Measurements from ENCODE around the gene NUS1.
"Not testable (repeated sequence)": the region's sequence is repeated elsewhere in the genome, so short reads cannot be mapped to it uniquely, and the experiment has no call there.

NUS1 gene

DNA sequence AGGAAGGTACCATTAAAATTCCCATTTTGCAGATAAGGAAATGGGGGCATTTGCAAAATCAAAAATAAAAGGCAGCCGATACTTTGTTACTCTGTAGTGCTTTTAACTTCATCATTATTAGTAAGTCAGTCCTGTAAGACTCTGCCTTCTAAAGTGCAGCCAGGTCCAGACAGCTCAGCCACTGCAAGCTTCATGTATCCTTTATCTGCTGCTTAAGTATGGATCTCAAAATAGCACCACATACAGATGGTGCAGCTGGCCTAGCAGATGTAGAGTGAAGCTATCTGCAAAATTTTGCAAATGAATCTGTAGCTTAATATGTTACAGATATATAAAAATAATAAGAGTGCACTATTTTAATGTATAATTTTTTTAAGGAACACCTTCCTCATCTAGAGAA, 53.4 kb downstream of the NUS1 start:
- Histone ChIP-seq H3K27ac (ENCODE audit: poor library complexity, severe bottlenecking) (no peak overlapping the region), H3K4me1 (ENCODE audit: insufficient read depth, poor library complexity, severe bottlenecking) (no peaks in the 10 kb centered on the region), H3K27me3 (ENCODE audit: insufficient read depth, poor library complexity, severe bottlenecking) (no peaks in the 10 kb centered on the region), H3K9me3 (ENCODE audit: severe bottlenecking) (no peaks in the 10 kb centered on the region), H3K36me3 (ENCODE audit: low read depth) (no peaks in the 10 kb centered on the region), H3K4me3 (ENCODE audit: severe bottlenecking) (no peak overlapping the region)
- ATAC-seq (ENCODE audit: low read depth) (no peak), DNase-seq (ENCODE audit: low spot score) (no peak)
- TF ChIP-seq CTCF (IDR thresholded peaks at IDR 0.05; ENCODE audit: poor library complexity, severe bottlenecking): no peak

DNA sequence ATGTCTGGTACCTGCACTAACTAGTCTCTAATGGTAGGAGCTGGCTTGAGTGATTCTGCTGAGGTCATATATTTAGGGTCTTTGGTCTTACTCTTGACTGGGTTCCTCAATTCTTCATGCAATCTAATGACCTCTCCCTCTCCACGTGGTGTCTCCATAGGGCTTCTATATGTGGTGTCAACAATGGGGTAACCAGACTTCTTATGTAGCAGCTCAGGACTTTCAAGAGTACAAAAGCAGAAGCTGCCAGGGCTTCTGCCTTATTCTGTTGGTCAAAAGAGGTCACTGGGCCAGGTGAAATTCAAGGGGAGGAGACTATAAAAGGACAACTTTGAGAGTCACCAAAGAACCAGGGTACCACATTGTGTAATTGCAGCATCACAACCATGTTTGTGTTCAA, 54.3 kb downstream of the NUS1 start:
- DNase-seq (ENCODE audit: low spot score) (no peak), ATAC-seq (ENCODE audit: low read depth) (no peak)
- Histone ChIP-seq H3K4me3 (ENCODE audit: severe bottlenecking) (no peak overlapping the region), H3K27ac (ENCODE audit: poor library complexity, severe bottlenecking) (no peak overlapping the region), H3K4me1 (ENCODE audit: insufficient read depth, poor library complexity, severe bottlenecking) (no peaks in the 10 kb centered on the region), H3K27me3 (ENCODE audit: insufficient read depth, poor library complexity, severe bottlenecking) (no peaks in the 10 kb centered on the region), H3K9me3 (ENCODE audit: severe bottlenecking) (no peaks in the 10 kb centered on the region), H3K36me3 (ENCODE audit: low read depth) (no peaks in the 10 kb centered on the region)
- no peak for TF ChIP-seq CTCF (IDR thresholded peaks at IDR 0.05; ENCODE audit: poor library complexity, severe bottlenecking)

GRCh38 chr6:117733341-117733740, 58.1 kb downstream of the NUS1 start:
- Histone ChIP-seq H3K9me3 (ENCODE audit: severe bottlenecking) (no peaks in the 10 kb centered on the region), H3K4me1 (ENCODE audit: insufficient read depth, poor library complexity, severe bottlenecking) (no peaks in the 10 kb centered on the region), H3K36me3 (ENCODE audit: low read depth) (no peaks in the 10 kb centered on the region), H3K27me3 (ENCODE audit: insufficient read depth, poor library complexity, severe bottlenecking) (no peaks in the 10 kb centered on the region), H3K4me3 (ENCODE audit: severe bottlenecking) (no peak overlapping the region), H3K27ac (ENCODE audit: poor library complexity, severe bottlenecking) (no peak overlapping the region)
- ATAC-seq (ENCODE audit: low read depth) (no peak), DNase-seq (ENCODE audit: low spot score) (no peak)
- TF ChIP-seq CTCF (IDR thresholded peaks at IDR 0.05; ENCODE audit: poor library complexity, severe bottlenecking): no peak

DNA sequence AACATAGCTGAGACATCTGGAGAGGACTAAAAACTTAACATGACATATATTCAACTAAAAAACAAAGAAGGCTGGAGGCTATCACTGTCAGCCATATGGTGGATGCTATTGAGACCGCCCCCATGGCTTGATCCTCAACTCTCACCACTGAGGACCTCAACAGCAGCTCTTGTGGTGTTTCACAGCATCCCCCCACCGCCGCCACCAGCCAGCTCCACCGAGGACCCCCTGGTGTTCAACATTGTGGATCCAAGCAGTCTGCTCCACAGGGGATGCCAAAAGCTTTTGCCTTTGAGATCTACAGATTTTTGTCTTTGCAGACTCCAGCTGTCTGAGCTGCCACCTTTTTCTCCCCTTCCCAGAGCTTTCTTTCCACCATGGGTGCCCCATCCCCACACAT, 64.6 kb downstream of the NUS1 start:
- Histone ChIP-seq H3K4me1 (ENCODE audit: insufficient read depth, poor library complexity, severe bottlenecking) (no peaks in the 10 kb centered on the region), H3K27me3 (ENCODE audit: insufficient read depth, poor library complexity, severe bottlenecking) (no peaks in the 10 kb centered on the region)

DNA sequence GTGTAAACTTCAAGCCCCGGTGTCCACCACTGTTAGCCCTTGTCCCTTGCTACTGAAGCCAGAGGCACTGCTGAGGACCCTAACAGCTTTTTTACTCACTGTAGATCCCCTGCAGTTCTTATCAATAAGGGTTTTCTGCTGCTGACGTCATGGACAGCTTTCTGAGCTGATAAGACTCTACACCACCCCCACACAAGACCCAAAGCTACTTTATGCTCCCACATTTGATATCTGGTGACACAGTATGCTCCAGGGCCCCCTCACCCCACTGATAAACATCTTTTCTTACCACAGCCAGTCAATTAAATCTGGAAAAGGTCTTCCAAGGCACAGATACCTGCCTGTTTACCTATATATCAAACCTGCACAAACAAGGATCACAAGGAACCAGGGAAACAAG, 65.3 kb downstream of the NUS1 start:
- H3K4me3 ChIP-seq (ENCODE audit: severe bottlenecking): no peak overlapping the region
- DNase-seq (ENCODE audit: low spot score) (no peak), ATAC-seq (ENCODE audit: low read depth) (no peak)
- TF ChIP-seq CTCF (IDR thresholded peaks at IDR 0.05; ENCODE audit: poor library complexity, severe bottlenecking): no peak
- H3K9me3 ChIP-seq (ENCODE audit: severe bottlenecking): no peaks in the 10 kb centered on the region
- no peak overlapping the region for H3K27ac ChIP-seq (ENCODE audit: poor library complexity, severe bottlenecking)
- no peaks in the 10 kb centered on the region for H3K4me1 ChIP-seq (ENCODE audit: insufficient read depth, poor library complexity, severe bottlenecking)
- H3K27me3 ChIP-seq (ENCODE audit: insufficient read depth, poor library complexity, severe bottlenecking): no peaks in the 10 kb centered on the region
- no peaks in the 10 kb centered on the region for H3K36me3 ChIP-seq (ENCODE audit: low read depth)

More for the DNA sequence above, 64.6 kb downstream of the NUS1 start:
- Histone ChIP-seq H3K27ac (ENCODE audit: poor library complexity, severe bottlenecking) (no peak overlapping the region), H3K4me3 (ENCODE audit: severe bottlenecking) (no peak overlapping the region), H3K36me3 (ENCODE audit: low read depth) (no peaks in the 10 kb centered on the region), H3K9me3 (ENCODE audit: severe bottlenecking) (no peaks in the 10 kb centered on the region)
- ATAC-seq (ENCODE audit: low read depth) (no peak), DNase-seq (ENCODE audit: low spot score) (no peak)
- TF ChIP-seq CTCF (IDR thresholded peaks at IDR 0.05; ENCODE audit: poor library complexity, severe bottlenecking): no peak

GRCh38 chr6:117750675-117751074, 75.4 kb downstream of the NUS1 start:
- not testable (repeated sequence) for H3K27me3 ChIP-seq (ENCODE audit: insufficient read depth, poor library complexity, severe bottlenecking); H3K4me3 ChIP-seq (ENCODE audit: severe bottlenecking); H3K4me1 ChIP-seq (ENCODE audit: insufficient read depth, poor library complexity, severe bottlenecking); H3K36me3 ChIP-seq (ENCODE audit: low read depth); H3K9me3 ChIP-seq (ENCODE audit: severe bottlenecking); H3K27ac ChIP-seq (ENCODE audit: poor library complexity, severe bottlenecking); DNase-seq (ENCODE audit: low spot score); ATAC-seq (ENCODE audit: low read depth)
